ENCODE data around the gene NPAS3. TPM values are rescaled to one million over a fixed set of nuclear protein-coding genes. Genes with fewer than 3 reads are reported as not detected.

NPAS3 gene
- total and polyA plus RNA-seq, 2 of the 8 experiments (the other 6 are each of a cell fraction or from before 2014, with no cell fraction given) = 0.11 to 0.60 TPM

- peaks cover 0 to 4% (median 0%) of the 10 kb centered on the region in 4 experiments; a peak in 1 of 7 replicates for H3K4me1 ChIP-seq (replicated peaks in 1 of 4; ENCODE audit: control insufficient read depth in 3 of 4, insufficient read depth in 4 of 4, low read length in 3 of 4)
- peak overlapping the region in 1 of 4 experiments; percentile 8; a peak in 1 of 7 replicates for H3K9ac ChIP-seq (replicated peaks in 1 of 4; ENCODE audit: extremely low read depth in 1 of 4, low read depth in 3 of 4, low read length in 3 of 4)
- DNase-seq (ENCODE audit: low read depth in 1 of 2, low spot score in 2 of 2) (no peak), FAIRE-seq (no peak)
- no peaks in the 10 kb centered on the region for H4K20me1 ChIP-seq (replicated peaks in 1 of 2; ENCODE audit: control insufficient read depth in 1 of 2, insufficient read depth in 2 of 2, low read length in 2 of 2)
- no peak overlapping the region for H3K18ac ChIP-seq (ENCODE audit: extremely low read depth, low read length)
- H2BK15ac ChIP-seq (ENCODE audit: low read length) = no peak overlapping the region
- no peak overlapping the region for H2AK5ac ChIP-seq (ENCODE audit: low read depth, low read length)
- H4K8ac ChIP-seq (ENCODE audit: extremely low read depth, insufficient read depth, low read length) = no peak overlapping the region
- no peaks in the 10 kb centered on the region for H3K79me2 ChIP-seq (ENCODE audit: control insufficient read depth in 1 of 2, insufficient read depth in 2 of 2, low read length in 2 of 2)
- no peak overlapping the region for H3K4me2 ChIP-seq (ENCODE audit: insufficient read depth in 1 of 2, low read depth in 2 of 2, low read length in 2 of 2)
- no peak overlapping the region for H3K23ac ChIP-seq (ENCODE audit: insufficient read length)
- H3K27me3 ChIP-seq (replicated peaks in 1 of 4; ENCODE audit: control insufficient read depth in 3 of 4, extremely low read depth in 1 of 4, insufficient read depth in 3 of 4, low read length in 3 of 4) = no peaks in the 10 kb centered on the region
- H2BK20ac ChIP-seq (ENCODE audit: low read length) = no peak overlapping the region
- CTCF ChIA-PET (ENCODE audit: partially characterized antibody) = interaction anchor here (1.2 kb wide), 1 partner anchor 20 kb away, joined by 6 read pairs; no protein-coding TSS in a partner anchor
- H3K4ac ChIP-seq (replicated peaks; ENCODE audit: insufficient read length, low read depth, low read length) = no peak overlapping the region
- H4K91ac ChIP-seq (replicated peaks; ENCODE audit: insufficient read length, low read length) = no peak overlapping the region
- H3K23me2 ChIP-seq (ENCODE audit: low read depth, low read length) = no peaks in the 10 kb centered on the region
- no peak overlapping the region for H2AFZ ChIP-seq (ENCODE audit: low read length)
- POLR2A ChIA-PET (ENCODE audit: partially characterized antibody) = no interaction called here
- H4K5ac ChIP-seq (ENCODE audit: insufficient read length, low read depth, low read length) = no peak overlapping the region
- no peak overlapping the region for H3K56ac ChIP-seq (replicated peaks; ENCODE audit: insufficient read length, low read depth, low read length)
- H2BK12ac ChIP-seq (ENCODE audit: low read depth, low read length) = no peak overlapping the region
- no peak overlapping the region for H2BK5ac ChIP-seq (ENCODE audit: low read depth, low read length)
- no peak overlapping the region for H2BK120ac ChIP-seq (replicated peaks; ENCODE audit: low read depth, low read length)
- no peak overlapping the region for H3K27ac ChIP-seq (ENCODE audit: low read depth, low read length)
- H3K9me3 ChIP-seq (ENCODE audit: insufficient read depth in 2 of 2, low read depth in 1 of 2, low read length in 1 of 2) = no peaks in the 10 kb centered on the region; a peak in 2 of 4 replicates
- H3K36me3 ChIP-seq (ENCODE audit: control insufficient read depth in 2 of 4, insufficient read depth in 4 of 4, low read length in 3 of 4) = no peaks in the 10 kb centered on the region
- no peak overlapping the region for H3K4me3 ChIP-seq (ENCODE audit: extremely low read depth in 1 of 4, insufficient read depth in 2 of 4, low read depth in 3 of 4, low read length in 4 of 4)
- no peaks in the 10 kb centered on the region for H3K79me1 ChIP-seq (ENCODE audit: low read depth, low read length)
- H3K14ac ChIP-seq (ENCODE audit: insufficient read length) = no peak overlapping the region
- no peak for TF ChIP-seq SAP30 (IDR thresholded peaks at IDR 0.05; ENCODE audit: insufficient read depth, insufficient replicate concordance, low read length)
- no peak for TF ChIP-seq CEBPB (IDR thresholded peaks at IDR 0.05; ENCODE audit: low read depth, low read length)
- TF ChIP-seq EZH2 (IDR thresholded peaks at IDR 0.05; ENCODE audit: low read depth, low read length, severe bottlenecking) = no peak
- no peak for TF ChIP-seq KDM4A (IDR thresholded peaks at IDR 0.05; ENCODE audit: low read depth, low read length, severe bottlenecking)
- TF ChIP-seq CHD2 (IDR thresholded peaks at IDR 0.05; ENCODE audit: low read length) = no peak
- TF ChIP-seq TAF7 (optimal IDR thresholded peaks at IDR 0.05; ENCODE audit: borderline replicate concordance, low read depth, low read length) = no peak
- TF ChIP-seq E2F6 (IDR thresholded peaks at IDR 0.05) = no peak
- TF ChIP-seq TBP (IDR thresholded peaks at IDR 0.05; ENCODE audit: low read depth, low read length) = no peak
- no peak for TF ChIP-seq ASH2L (IDR thresholded peaks at IDR 0.05; ENCODE audit: low read length)
- no peak for TF ChIP-seq CREB1 (IDR thresholded peaks at IDR 0.05)
- TF ChIP-seq SIX5 (IDR thresholded peaks at IDR 0.05; ENCODE audit: low read depth, low read length) = no peak
- TF ChIP-seq SP2 (IDR thresholded peaks at IDR 0.05; ENCODE audit: low read length) = no peak
- no peak for TF ChIP-seq RXRA (IDR thresholded peaks at IDR 0.05; ENCODE audit: insufficient read depth, low read depth, low read length)
- no peak for TF ChIP-seq MAFK (IDR thresholded peaks at IDR 0.05; ENCODE audit: low read depth, low read length)
Measured at GRCh38 chr14:33412450-33412849, 473.8 kb downstream of the NPAS3 start.

Data from H1 (cell line).